ENCODE results near the gene CTDP1.

GRCh38 chr18:79803611-79804051 is 124.0 kb downstream of the CTDP1 start:
- TF ChIP-seq CTCF (conservative IDR thresholded peaks at IDR 0.05; ENCODE audit: low read depth, low read length) (no peak), EZH2 (IDR thresholded peaks at IDR 0.05; ENCODE audit: low read length, unreplicated experiment) (no peak), EZH2phosphoT487 (IDR thresholded peaks at IDR 0.05; ENCODE audit: borderline replicate concordance, low read length) (no peak)
